Esophagus squamous epithelium (tissue), 5 donors: ENCODE data around the gene ARID5B. TPM values are rescaled to one million over a fixed set of nuclear protein-coding genes. Genes with fewer than 3 reads are reported as not detected.
A peak's percentile ranks its signal among the peaks of the same experiment; 100 is the strongest.

ENCODE experiments used
- DNase-seq: peaks from one replicate; lab custom pipeline; 2025; lab: John Stamatoyannopoulos, UW
- H3K27ac ChIP-seq, 4 donors: fragments of 200-600 bp; sonication (generic); one replicate each; pipeline ENCODE4 v1.5.1; 2016 to 2019; ENCODE audit warnings: mild to moderate bottlenecking in 1 of 4
- H3K27me3 ChIP-seq, 4 donors: fragments of 200-600 bp; sonication (generic); 1 replicate in 3 of 4; 2 replicates in 1 of 4; pipeline versions ENCODE4 v1.5.1 to v1.6.0; 2017 to 2021; ENCODE audit warnings: antibody characterized with exemption in 1 of 4
- H3K36me3 ChIP-seq, 3 donors: fragments of 200-600 bp; sonication (generic); one replicate each; pipeline ENCODE4 v1.5.1; 2016 to 2019
- H3K4me1 ChIP-seq, 3 donors: fragments of 200-600 bp; sonication (generic); one replicate each; pipeline ENCODE4 v1.5.1; 2017 to 2019
- H3K4me3 ChIP-seq, 4 donors: fragments of 200-600 bp; sonication (generic); 1 replicate in 3 of 4; 2 replicates in 1 of 4; pipeline ENCODE4 v1.5.1; 2016 to 2019; ENCODE audit warnings: mild to moderate bottlenecking in 2 of 4, moderate library complexity in 1 of 4
- H3K9me3 ChIP-seq, 3 donors: fragments of 200-600 bp; sonication (generic); one replicate each; pipeline ENCODE4 v1.5.1; 2016 to 2019
- POLR2A ChIP-seq, 4 donors: fragments of 450-650 bp; IDR thresholded peaks; one replicate each; pipeline ENCODE4 v1.6.1; 2017; ENCODE audit warnings: antibody characterized with exemption in 4 of 4, mild to moderate bottlenecking in 4 of 4, moderate library complexity in 3 of 4
- WGBS, 2 donors: methylation state at CpG; one replicate each; pipeline ENCODE4 v1.1.5; 2018; 5-methylcytosine and 5-hydroxymethylcytosine counted together
- intact Hi-C: fragments of 100-400 bp; cut with DNase I; formaldehyde crosslinking; loops from one replicate; pipeline ENCODE4 v1.15.0; 2022
- total RNA-seq, 4 donors: library from RNA; depleted of rRNA; stranded (reverse); fragments of >200 nt; gene quantifications; one replicate each; pipeline ENCODE4 v1.1.0, GENCODE V29; 2016
- TF ChIP-seq, protein P1 (sequence below), 6 experiments: fragments of 450-650 bp in 4 of 6; fragments of 200-600 bp in 2 of 6; sonication (generic) in 2 of 6; IDR thresholded peaks; one replicate each; pipeline ENCODE4 v1.5.1; 2016 to 2019; ENCODE audit warnings: antibody characterized with exemption in 6 of 6, mild to moderate bottlenecking in 4 of 6, moderate library complexity in 4 of 6
- donor health status: DM: yes; HTN: yes; CAD: no.

ARID5B gene
- total RNA-seq, 4 donors from 2014 or later: 18.0 to 38.1 (median 30.2) TPM

DNA sequence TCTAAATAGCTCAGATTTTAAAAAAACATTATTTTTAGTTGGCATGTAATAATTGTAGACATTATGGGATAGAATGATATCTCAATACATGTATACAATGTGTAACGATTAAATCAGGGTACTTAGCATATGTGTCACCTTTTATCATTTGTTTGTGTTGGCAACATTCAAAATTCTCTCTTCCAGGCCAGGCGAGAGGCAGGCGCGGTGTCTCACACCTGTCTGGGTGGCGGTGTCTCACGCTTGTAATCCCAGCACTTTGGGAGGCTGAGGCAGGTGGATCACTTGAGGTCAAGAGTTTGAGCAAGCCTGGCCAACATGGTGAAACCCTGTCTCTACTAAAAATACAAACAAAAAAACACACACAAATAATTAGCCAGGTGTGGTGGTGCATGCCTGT lies 215.4 kb downstream of the ARID5B start:
- intact Hi-C loops: no loop called here
- 52 to 85% methylated on average over 6 of the region's 6 CpGs for whole genome bisulfite sequencing, 2 donors
- TF ChIP-seq POLR2A (IDR thresholded peaks at IDR 0.05): no peak
- TF ChIP-seq, protein P1, sequence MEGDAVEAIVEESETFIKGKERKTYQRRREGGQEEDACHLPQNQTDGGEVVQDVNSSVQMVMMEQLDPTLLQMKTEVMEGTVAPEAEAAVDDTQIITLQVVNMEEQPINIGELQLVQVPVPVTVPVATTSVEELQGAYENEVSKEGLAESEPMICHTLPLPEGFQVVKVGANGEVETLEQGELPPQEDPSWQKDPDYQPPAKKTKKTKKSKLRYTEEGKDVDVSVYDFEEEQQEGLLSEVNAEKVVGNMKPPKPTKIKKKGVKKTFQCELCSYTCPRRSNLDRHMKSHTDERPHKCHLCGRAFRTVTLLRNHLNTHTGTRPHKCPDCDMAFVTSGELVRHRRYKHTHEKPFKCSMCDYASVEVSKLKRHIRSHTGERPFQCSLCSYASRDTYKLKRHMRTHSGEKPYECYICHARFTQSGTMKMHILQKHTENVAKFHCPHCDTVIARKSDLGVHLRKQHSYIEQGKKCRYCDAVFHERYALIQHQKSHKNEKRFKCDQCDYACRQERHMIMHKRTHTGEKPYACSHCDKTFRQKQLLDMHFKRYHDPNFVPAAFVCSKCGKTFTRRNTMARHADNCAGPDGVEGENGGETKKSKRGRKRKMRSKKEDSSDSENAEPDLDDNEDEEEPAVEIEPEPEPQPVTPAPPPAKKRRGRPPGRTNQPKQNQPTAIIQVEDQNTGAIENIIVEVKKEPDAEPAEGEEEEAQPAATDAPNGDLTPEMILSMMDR (IDR thresholded peaks at IDR 0.05): no peak
- peaks cover 0 to 11% (median 0%) of the 10 kb centered on the region in 3 donors for H3K4me1 ChIP-seq
- no peaks in the 10 kb centered on the region for H3K9me3 ChIP-seq
- no peak for DNase-seq
- H3K36me3 ChIP-seq: no peaks in the 10 kb centered on the region
- no peak overlapping the region for H3K4me3 ChIP-seq
- H3K27ac ChIP-seq: no peak overlapping the region
- H3K27me3 ChIP-seq: no peaks in the 10 kb centered on the region

DNA sequence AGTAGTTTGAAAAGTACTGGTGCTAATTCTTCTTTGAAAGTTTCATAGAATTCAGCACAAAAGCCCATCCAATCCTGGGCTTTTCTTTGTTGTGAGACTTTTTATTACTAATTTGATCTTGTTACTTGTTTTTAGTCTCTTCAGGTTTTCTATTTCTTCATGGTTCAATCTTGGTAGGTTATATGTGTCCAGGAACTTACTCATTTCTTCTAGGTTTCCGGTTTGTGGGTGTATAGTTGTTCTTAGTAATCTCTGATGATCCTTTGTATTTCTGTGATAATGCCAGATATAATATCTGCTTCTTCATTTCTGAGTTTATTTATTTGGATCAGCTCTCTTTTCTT lies 219.7 kb downstream of the ARID5B start:
- no peaks in the 10 kb centered on the region for H3K4me1 ChIP-seq
- DNase-seq: no peak
- no peak overlapping the region for H3K4me3 ChIP-seq
- H3K27ac ChIP-seq: no peak overlapping the region
- TF ChIP-seq, protein P1 (IDR thresholded peaks at IDR 0.05): no peak
- TF ChIP-seq POLR2A (IDR thresholded peaks at IDR 0.05): no peak
- H3K9me3 ChIP-seq: peaks cover 0 to 7% (median 0%) of the 10 kb centered on the region in 3 donors
- no peaks in the 10 kb centered on the region for H3K36me3 ChIP-seq
- 59 to 60% methylated on average over 1 of the region's 1 CpG for WGBS, 2 donors
- H3K27me3 ChIP-seq: no peaks in the 10 kb centered on the region
- intact Hi-C loops: no loop called here

- no peak overlapping the region for H3K27ac ChIP-seq
- intact Hi-C loops: no loop called here
- no peaks in the 10 kb centered on the region for H3K36me3 ChIP-seq
- no peak for DNase-seq
- peaks cover 0 to 4% (median 0%) of the 10 kb centered on the region in 3 donors for H3K4me1 ChIP-seq
- no peaks in the 10 kb centered on the region for H3K27me3 ChIP-seq
- no peaks in the 10 kb centered on the region for H3K9me3 ChIP-seq
- no peak for TF ChIP-seq POLR2A (IDR thresholded peaks at IDR 0.05)
- TF ChIP-seq, protein P1 (IDR thresholded peaks at IDR 0.05): no peak
- H3K4me3 ChIP-seq: no peak overlapping the region
- 83 to 95% methylated on average over 2 of the region's 2 CpGs for WGBS, 2 donors
Measured at GRCh38 chr10:62127975-62128374, 226.5 kb downstream of the ARID5B start.

- peak overlapping the region in 1 of 4 donors; percentile 19 for H3K27ac ChIP-seq
- WGBS, 2 donors: 33 to 43% methylated on average over 3 of the region's 3 CpGs
- DNase-seq: no peak
- H3K4me1 ChIP-seq: peaks cover 0 to 4% (median 0%) of the 10 kb centered on the region in 3 donors
- no peak overlapping the region for H3K4me3 ChIP-seq
- no peaks in the 10 kb centered on the region for H3K27me3 ChIP-seq
- no peak for TF ChIP-seq POLR2A (IDR thresholded peaks at IDR 0.05)
- TF ChIP-seq, protein P1 (IDR thresholded peaks at IDR 0.05): no peak
- no peaks in the 10 kb centered on the region for H3K9me3 ChIP-seq
- H3K36me3 ChIP-seq: no peaks in the 10 kb centered on the region
- intact Hi-C loops: no loop called here
Measured at GRCh38 chr10:62130948-62131347, 229.4 kb downstream of the ARID5B start.

- Histone ChIP-seq H3K27ac (no peak overlapping the region), H3K9me3 (no peaks in the 10 kb centered on the region), H3K27me3 (no peaks in the 10 kb centered on the region), H3K4me3 (no peak overlapping the region), H3K4me1 (peaks cover 0 to 4% (median 0%) of the 10 kb centered on the region in 3 donors), H3K36me3 (no peaks in the 10 kb centered on the region)
- intact Hi-C loops: no loop called here
- WGBS, 2 donors: 93 to 100% methylated on average over 3 to 4 of the region's 4 CpGs
- no peak for TF ChIP-seq POLR2A (IDR thresholded peaks at IDR 0.05)
- TF ChIP-seq, protein P1 (IDR thresholded peaks at IDR 0.05): no peak
- DNase-seq: no peak
Measured at GRCh38 chr10:62131724-62132123, 230.2 kb downstream of the ARID5B start.
